HG02571 (cell line): Measurements from ENCODE around the gene KRT24.

Experiments used
- ATAC-seq: cut with Tn5 transposase; IDR thresholded peaks from one replicate; pipeline ENCODE4 v1.9.1; 2021; ENCODE audit warnings: mild to moderate bottlenecking, moderate library complexity; ENCODE audit not compliant: unreplicated experiment

The KRT24 gene

DNA sequence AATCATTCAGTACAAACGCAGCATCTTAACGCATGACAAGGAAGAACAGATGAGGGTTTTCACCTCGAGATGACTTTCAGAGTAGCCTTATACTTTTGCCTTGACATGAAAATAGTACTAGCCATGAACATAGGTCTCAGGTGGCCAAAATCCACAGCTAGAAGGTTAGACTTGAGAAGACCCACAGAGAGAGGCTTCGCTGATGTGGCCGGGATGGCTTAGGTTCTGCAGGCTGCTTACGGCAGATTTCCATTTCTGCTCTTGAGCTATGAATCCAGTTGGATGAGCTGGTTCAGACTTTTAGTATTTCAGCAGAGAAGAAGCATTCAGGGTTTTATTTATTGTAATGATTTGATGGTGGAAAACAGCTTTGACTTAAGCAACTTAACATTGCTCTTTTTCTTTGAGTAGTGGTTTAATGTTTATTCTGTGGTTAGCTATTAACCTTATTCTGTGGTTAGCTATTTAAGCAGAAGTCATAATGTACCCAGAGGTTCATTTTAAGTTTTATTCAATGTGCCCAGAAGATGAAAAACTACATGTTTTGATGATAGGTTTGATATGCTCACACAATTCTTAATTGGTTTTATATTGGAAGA, 7.6 kb downstream of the KRT24 start:
- no peak for ATAC-seq

DNA sequence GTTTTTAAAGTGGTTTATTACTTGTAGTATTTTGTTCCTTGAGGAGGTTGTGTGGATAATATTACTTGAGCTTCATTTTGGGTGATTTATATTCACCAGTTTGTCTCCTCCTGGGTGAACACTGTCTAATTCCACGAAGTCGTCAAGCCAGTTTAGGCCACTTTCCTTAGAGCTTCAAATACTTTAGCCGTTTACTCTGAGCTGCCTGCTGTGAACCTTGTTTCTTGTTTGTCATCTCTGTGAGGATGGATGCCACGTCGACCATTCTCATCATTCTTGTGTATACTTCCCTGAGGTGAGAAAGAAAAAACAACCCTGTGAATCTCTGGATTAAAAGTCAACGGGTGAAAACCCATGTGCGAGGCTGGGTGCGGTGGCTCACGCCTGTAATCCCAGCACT, 9.0 kb downstream of the KRT24 start:
- ATAC-seq: no peak

DNA sequence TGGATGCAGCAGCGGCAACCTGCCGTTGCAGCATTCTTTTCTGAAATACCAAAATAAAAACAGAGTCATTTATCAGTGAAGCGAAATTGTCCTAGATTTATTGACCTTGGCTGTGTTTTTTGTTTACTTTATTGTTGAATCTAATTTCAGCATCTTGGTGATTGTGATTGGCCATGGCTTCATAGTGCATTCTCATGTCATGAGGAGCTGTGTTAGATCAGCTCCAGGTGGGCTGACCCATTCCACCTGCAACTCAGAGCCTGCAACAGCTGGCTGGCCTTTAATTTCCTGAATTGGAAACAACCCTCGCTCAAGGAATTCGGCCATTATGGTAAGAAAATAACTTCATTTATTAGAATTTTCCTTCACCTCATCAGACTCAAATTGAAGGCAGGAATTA, 16.4 kb downstream of the KRT24 start:
- no peak for ATAC-seq

DNA sequence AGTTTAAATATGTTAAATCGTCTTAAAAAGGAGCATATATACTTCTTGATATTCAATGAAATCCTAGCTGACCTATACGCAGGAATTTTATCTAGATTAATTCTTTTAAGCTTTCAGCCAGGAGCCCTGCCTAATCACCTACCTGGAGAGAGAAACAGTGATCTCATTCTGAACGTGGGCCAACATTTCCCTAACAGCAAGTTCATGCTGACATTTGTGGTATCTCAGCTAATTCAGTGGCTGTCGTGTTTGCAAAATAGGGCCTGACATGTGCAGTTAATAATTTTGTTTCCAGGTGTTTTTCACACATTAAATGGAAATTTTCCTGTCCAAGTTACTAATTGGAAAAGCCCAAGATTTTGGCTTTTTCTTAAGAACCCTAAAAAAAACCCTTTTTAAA, 17.4 kb downstream of the KRT24 start:
- no peak for ATAC-seq

DNA sequence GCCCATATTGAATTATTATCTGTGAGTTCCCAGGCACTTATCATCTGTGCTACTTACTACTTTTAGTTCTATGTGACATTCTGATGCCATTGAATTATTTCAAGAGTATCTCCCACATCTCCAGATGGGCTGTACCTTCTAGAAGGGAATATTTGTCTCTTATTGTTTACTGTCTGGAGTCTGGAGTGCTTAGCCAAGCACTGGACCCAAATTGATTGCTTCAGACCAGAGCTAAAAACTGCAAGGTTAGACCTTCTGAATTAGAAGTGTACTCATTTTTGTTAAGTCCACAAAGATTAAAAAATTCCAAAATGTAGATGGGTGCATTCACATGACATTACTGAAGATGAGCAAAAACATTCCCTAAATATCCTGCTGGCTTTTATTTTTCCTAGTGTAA, 22.6 kb downstream of the KRT24 start:
- ATAC-seq: no peak

DNA sequence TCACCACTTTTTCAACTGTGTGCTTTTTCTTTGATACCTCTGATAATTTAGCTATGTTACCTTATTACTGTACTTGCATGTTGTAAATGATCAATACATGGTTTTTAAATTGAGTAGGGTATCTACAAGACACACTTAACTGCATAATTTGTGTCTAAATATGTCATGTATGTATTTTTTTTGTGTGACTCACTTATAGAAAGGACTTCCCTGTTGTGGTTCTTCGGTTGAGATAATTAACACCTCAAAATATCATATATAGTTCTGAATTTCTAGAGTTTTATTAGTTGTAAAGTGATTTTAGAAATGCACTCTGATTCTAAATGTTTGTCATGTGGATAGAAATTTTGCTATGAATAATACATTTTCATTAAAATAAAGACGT, 24.0 kb downstream of the KRT24 start:
- ATAC-seq: no peak

DNA sequence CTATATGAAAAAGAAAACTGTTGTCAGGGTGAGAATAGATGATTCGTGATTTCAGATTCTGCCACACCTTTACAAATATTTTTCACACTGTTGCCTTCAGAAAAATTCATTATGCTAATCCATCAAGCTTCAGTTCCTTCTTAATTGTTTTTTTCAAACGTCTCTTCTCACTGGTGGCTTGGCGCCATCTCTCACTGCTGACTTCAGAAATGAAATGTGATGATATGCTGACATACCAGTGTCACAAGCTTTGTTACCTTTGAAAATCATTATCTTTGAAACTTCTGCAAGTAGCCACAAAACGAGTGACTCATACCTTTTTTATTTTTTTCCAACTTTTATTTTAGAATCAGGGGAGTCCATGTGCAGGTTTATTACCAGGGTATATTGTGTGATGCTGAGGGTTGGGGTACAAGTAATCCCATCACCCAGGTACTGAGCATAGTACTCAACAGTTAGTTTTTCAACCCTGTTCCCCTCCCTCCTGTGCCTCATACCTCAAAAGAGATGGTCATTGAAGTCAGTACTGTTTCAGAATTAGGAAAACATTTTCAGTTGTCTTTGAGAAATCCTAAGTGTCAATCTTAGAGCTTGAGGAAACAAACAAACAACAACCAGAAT, 24.5 kb downstream of the KRT24 start:
- ATAC-seq: no peak

DNA sequence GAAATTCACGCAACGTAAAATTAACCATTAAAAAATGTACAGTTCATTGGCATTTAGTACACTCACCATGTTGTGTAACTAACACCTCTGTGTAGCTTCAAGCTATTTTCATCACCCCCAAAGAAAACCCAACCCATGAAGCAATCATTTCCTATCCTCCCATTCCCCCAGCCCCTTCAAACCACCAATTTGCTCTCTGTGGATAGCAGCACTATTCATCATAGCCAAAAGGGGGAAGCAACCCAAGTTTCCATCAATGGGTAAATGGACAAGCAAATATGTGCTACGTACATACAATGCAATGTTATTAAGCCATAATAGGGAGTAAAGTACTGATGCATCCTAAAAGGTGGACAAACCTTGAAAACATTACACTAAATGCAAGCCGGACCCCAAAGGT, 27.6 kb downstream of the KRT24 start:
- no peak for ATAC-seq

DNA sequence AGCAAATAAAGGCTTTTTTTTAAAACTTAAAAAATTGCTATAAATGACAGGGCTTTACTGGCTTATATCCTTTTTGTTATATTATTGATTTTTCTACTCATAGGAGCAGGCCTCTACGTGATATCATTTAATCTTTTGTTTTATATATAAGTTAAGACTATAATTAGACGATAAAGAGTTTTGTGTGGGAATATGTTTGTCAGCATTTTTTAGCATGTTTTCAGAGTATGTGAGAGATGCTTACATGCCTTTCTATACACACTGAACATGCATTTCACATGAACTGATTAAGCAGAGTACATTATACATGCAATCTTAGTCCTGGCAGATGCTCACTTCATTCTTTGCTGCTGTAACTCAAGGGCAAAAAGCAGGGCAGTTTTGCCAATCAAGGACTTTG, 30.9 kb downstream of the KRT24 start:
- ATAC-seq: no peak

DNA sequence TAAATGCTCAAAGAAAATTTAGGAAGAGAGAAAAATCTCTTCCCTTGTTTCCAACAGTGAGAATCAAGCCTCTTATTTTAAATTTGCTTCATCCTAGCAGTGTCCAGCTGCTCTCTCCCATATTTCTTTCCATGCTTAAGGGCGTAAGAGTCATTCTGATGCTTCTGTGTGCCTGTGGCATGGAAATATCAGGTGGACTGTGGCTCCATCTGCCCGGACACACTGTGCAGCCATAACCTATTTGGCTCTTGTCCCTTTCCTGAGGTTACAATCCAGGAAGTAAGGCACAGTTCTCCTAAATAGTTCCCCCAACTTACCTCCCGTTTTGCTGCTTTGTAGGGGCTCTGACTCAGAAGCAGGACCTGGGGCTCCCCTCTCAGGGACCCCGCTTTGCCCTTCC, 32.3 kb downstream of the KRT24 start:
- no peak for ATAC-seq

DNA sequence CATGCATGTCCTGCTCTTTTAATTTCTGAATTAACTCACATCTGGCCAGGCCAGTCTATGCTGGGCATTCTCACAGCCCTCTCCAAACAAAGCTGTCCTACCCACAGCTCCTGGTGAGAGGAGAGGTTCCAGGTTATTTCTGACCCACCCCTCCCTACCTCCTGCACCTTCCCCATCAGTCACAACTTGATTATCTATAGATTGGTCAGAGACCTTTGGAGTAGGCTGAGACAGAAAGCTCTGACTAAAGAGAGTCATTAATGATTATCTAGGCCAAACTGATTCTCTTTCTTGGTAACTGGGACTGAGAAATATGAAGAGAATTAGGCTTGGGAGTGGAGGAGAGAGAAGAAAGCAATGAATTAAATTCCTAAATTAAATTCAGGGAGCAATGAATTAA, 37.2 kb downstream of the KRT24 start:
- ATAC-seq: no peak

DNA sequence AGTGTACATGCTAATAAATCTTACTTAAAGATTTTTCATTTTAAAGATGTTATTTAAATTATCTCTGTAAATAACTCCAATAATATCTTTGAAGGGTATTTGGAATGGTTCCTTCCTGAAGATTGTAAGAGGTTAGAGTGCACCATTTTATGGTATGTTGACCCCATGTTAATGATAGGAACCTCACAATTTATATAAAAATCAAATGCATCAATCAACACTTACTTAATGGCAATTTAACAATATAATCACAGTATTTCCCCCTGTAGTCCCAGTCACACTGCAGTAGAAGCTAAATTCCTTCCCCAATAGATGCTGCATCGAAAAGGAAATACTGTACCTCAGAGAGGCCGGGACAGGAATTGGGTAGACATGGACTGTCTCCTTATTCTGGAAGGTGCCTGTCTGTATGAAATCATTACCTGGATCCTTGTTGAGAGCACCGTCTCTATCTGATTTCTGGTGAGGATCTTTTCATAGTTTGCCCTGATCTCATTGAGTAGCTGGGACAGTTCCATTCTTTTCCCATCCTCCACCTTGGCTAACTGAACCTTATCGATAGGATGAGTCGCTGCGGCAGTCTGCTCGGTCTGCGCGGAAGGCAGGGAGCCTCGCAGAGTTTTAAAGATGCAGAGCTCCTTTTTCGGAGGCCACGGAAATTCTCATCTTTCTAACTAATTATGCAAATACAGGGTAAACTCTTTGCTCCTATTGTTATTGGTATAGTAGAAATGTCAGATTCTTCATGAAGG, 38.8 kb downstream of the KRT24 start, which contains the start of gene KRT222:
Gene KRT222 (minus strand): TSS at position 596 of the 752 bp plus-strand sequence. CDS start 78 bp downstream, at position 518.
- no peak for ATAC-seq

DNA sequence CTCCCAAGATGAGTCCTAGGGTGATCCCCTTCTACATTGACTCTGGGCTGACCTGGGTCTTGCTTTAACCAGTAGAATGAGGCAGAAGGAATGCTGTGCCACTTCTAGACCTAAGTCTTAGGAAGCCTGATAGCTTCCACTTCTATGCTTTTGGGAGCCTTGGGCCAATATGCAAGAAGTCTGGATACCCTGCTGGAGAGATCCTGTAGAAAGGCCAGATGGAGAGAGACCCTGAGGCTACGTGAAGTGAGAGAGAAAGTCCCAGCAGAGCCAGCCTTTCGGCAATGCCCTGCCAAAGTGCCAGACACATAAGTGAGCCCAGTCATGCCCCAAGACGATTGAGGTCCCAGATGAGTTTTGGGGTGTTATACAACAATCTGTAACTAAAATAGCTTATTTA, 40.3 kb downstream of the KRT24 start:
- ATAC-seq: no peak

DNA sequence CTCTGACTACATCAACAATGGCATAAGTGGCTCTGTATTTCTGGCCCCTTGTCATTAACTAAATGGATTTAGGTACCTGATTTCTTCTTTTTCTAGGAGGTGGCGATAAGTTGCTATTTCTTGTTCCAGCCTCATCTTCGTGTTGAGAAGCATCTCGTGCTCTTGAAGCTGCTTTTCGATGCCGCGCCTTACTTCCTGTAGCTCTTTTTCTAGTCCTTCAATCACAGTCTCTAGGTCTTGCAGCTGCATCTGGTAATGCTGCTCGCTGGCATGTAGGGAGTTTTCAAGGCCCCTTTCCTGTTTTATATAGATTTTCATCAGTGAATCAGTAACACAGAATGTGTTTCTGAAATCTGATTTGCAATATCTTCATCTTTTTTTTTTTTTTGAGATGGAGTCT, 43.6 kb downstream of the KRT24 start:
- no peak for ATAC-seq

DNA sequence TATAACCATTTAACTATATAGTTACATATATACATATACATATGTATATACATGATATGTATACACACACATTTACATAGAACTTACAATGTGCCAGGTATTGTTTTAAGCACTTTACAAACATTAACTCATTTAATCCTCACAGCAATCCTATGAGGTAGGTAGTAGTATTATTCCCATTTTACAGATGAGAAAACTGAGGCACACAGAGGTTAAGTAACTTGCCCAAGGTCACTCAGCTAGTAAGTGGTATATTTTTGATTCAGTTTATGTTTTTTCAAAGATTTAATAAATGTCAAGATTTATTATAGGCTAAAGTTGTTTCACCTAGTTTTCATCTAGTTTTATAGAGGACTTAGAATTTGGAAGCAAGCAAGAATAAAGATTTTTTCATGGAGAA, 45.2 kb downstream of the KRT24 start:
- no peak for ATAC-seq

DNA sequence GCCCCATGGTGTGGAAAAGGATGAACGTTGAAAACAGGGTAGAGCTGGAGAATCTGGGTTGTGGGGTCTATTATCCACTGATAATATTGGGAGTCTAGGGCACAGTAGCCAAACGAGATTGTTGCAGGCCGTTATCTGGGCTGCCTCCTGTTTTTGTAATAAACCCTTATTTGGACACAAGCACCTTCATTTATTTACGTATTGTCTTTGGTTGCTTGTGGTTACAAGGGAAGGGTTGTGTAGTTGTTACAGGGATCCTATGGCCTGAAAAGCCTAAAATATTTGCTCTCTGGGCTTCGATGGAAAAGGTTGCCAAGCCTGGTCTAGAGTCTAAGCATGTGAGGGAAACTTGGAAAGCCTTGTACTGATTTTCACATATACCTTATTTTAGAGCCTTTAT, 51.6 kb downstream of the KRT24 start:
- ATAC-seq: no peak

DNA sequence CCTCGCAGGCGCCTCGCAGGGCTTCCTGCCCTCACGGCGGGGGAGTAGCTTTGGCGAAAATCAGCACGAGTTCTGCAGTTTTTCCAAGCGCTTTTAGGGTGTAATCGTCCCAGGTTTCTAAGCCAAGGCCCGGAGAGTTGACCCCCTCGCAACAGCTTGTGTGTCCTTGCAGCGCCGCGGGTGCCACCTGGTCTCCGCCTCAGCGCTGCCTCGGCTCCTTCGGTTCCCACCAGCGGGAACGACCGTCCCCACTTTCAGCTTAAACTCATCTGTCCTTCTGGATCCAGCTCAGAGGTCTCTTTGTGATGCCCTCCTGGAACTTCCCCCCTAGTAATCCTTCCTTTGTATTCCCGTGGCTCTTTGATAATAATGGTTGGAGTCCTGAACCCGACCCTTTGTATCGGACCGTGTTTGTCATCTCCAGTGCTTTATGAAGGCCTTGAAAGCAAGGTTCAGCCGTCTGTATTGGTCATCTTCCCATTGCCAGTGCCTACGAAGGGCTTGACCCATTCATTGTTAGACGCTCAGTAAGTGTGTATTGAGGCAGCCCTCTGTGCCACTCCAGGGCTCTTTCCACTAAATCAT, 55.1 kb downstream of the KRT24 start:
- no peak for ATAC-seq
